Medulla oblongata (tissue), 1 donor: ENCODE results near the gene ISM1.

ENCODE experiments used
- DNase-seq: peaks from one replicate; pipeline ENCODE4 v3.0.0-alpha.2; 2015; ENCODE audit errors: extremely low spot score

Gene ISM1

GRCh38 chr20:13313201-13313600 lies 92.1 kb downstream of the ISM1 start:
- no peak for DNase-seq

GRCh38 chr20:13317439-13317838 lies 96.4 kb downstream of the ISM1 start:
- DNase-seq = no peak

GRCh38 chr20:13318871-13319521 lies 97.9 kb downstream of the ISM1 start:
- DNase-seq = no peak

GRCh38 chr20:13320702-13321101 lies 99.6 kb downstream of the ISM1 start:
- no peak for DNase-seq

- DNase-seq = no peak
These were observed 100.3 kb downstream of the ISM1 start for GRCh38 chr20:13321416-13321815.

GRCh38 chr20:13322198-13322597 lies 101.1 kb downstream of the ISM1 start:
- no peak for DNase-seq

GRCh38 chr20:13322621-13323020 lies 101.5 kb downstream of the ISM1 start:
- no peak for DNase-seq

- peak; percentile 9 for DNase-seq
These were observed 104.0 kb downstream of the ISM1 start for GRCh38 chr20:13325033-13325432.

GRCh38 chr20:13325796-13326340 lies 104.8 kb downstream of the ISM1 start:
- DNase-seq = no peak

GRCh38 chr20:13331536-13331935 lies 110.5 kb downstream of the ISM1 start:
- no peak for DNase-seq

GRCh38 chr20:13333036-13333435 lies 112.0 kb downstream of the ISM1 start:
- no peak for DNase-seq

GRCh38 chr20:13333793-13334192 lies 112.7 kb downstream of the ISM1 start:
- no peak for DNase-seq

- no peak for DNase-seq
These were observed 115.4 kb downstream of the ISM1 start for GRCh38 chr20:13336308-13337089.

- no peak for DNase-seq
These were observed 116.2 kb downstream of the ISM1 start for GRCh38 chr20:13337090-13337784.

GRCh38 chr20:13338097-13338661 lies 117.1 kb downstream of the ISM1 start:
- no peak for DNase-seq

GRCh38 chr20:13338999-13339411 lies 117.9 kb downstream of the ISM1 start:
- DNase-seq = no peak

GRCh38 chr20:13340088-13340487 lies 119.0 kb downstream of the ISM1 start:
- no peak for DNase-seq

GRCh38 chr20:13341737-13342393 lies 120.8 kb downstream of the ISM1 start:
- DNase-seq = no peak

GRCh38 chr20:13342469-13343242 lies 121.6 kb downstream of the ISM1 start:
- DNase-seq = no peak

- no peak for DNase-seq
These were observed 123.6 kb downstream of the ISM1 start for GRCh38 chr20:13344671-13345070.
